Vagina (tissue), 2 donors: ENCODE measurements around the gene FBP1.

ENCODE experiments used
- CTCF ChIP-seq, 3 experiments: fragments of 450-650 bp in 2 of 3; fragments of 200-600 bp in 1 of 3; sonication (generic) in 1 of 3; IDR thresholded peaks; one replicate each; pipeline ENCODE4 v1.5.1; 2017 to 2019; ENCODE audit warnings: antibody characterized with exemption in 3 of 3, mild to moderate bottlenecking in 2 of 3, moderate library complexity in 2 of 3
- POLR2A ChIP-seq, 2 donors: fragments of 450-650 bp; IDR thresholded peaks; one replicate each; pipeline ENCODE4 v1.6.1; 2017; ENCODE audit warnings: antibody characterized with exemption in 2 of 2, mild to moderate bottlenecking in 2 of 2, moderate library complexity in 2 of 2
- POLR2AphosphoS5 ChIP-seq, 2 donors: sonication (generic); formaldehyde crosslinking; IDR thresholded peaks; one replicate each; pipeline ENCODE4 v1.9.0; 2017; ENCODE audit warnings: antibody characterized with exemption in 2 of 2, mild to moderate bottlenecking in 2 of 2, low read depth in 1 of 2; ENCODE audit not compliant: insufficient read depth in 1 of 2

- TF ChIP-seq POLR2A (IDR thresholded peaks at IDR 0.05) (no peak), CTCF (IDR thresholded peaks at IDR 0.05) (no peak), POLR2AphosphoS5 (IDR thresholded peaks at IDR 0.05; ENCODE audit: insufficient read depth in 1 of 2, low read depth in 1 of 2) (no peak)
Measured at GRCh38 chr9:94576131-94576530, 63.2 kb downstream of the FBP1 start.
